NOMO-1 treated with dmso at 0.1 percent for 144 hours (cell line): ENCODE measurements around the gene ABHD17A.

Experiments
- DNase-seq: peaks from one replicate; lab custom pipeline; 2025; ENCODE audit not compliant: unreplicated experiment; lab: John Stamatoyannopoulos, UW

ABHD17A gene

GRCh38 chr19:1841209-1841924 is 43.9 kb downstream of the ABHD17A start:
- no peak for DNase-seq

DNA sequence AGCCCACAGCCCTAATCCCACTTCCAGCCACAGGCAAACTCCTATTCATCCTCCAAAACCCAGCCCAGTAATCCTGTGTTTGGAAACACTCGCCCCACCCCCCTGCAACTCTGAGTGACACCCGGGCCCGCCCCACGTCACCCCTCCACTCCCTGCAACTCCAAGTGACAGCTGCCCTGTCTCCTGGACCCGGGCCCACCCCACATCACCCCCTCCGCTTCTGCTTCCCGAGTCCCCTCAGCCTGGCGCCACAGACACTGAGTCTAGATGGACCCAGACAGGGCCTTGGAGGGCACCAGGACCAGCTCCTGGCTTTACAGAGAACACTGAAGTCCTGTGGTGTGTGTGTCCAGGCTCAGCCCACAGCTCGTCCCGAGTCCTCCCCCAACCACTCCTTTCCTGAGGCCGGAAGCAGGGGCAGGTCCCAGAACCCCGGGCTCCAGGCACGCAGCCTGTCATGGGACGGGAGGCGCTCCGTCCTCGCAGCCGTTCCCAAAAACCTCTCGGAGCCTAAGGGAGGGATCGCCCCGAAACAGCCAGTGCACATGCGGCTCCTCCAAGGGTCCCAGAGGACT is 44.7 kb downstream of the ABHD17A start:
- no peak for DNase-seq

- DNase-seq = no peak
Observed at GRCh38 chr19:1839658-1840540, 45.4 kb downstream of the ABHD17A start.

- DNase-seq = no peak
Observed at GRCh38 chr19:1837625-1838105, 47.6 kb downstream of the ABHD17A start.

GRCh38 chr19:1837222-1837565 is 48.1 kb downstream of the ABHD17A start:
- DNase-seq = no peak

GRCh38 chr19:1836458-1837221 is 48.7 kb downstream of the ABHD17A start:
- DNase-seq = no peak

GRCh38 chr19:1833540-1833939 is 51.8 kb downstream of the ABHD17A start:
- no peak for DNase-seq

DNA sequence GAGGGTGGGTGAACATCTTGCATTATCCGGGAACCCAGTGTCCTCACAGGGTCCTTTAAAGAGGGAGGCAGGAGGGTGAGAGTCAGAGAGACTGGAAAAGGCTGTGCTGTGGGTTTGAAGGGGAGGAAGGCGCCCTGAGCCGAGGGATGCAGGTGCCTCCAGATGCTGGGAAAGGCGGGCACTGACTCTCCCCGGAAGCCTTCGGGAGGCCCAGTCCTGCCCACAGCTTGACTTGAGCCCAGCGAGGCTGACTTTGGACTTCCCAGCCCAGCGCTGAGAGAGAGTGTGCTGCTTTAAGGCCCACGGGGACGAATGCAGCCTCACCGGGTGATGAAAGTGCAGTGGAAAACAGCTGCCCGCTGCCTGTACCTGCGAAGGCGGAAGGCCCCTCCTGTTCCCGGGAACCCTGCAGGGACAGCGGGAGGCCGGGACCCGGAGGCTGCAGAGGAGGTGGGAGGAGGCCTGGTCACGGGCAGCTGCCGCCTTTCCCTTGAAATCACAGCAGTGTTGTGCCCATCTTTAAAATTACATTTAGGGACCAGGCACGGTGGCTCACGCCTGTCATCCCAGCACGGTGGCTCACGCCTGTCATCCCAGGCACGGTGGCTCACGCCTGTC is 53.1 kb downstream of the ABHD17A start:
- no peak for DNase-seq

DNA sequence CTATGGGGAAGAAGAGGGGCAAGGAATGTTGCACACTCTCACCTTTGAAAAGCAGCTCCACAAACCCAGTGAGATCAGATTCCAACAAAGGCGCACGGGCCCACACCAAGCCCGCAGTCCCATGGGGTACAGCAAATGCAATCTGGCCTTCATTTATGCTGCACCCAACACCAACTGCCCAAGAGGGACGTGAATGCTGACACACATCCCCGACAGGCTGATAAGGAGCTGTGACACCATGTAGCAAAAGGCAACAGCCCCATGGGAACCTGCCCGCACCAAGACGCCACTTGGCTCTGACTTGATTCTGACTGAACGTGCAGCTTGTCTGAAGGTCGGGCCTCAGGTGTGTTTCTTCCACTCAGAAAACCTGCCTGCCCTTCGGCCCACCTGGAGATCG is 54.3 kb downstream of the ABHD17A start:
- DNase-seq = no peak

- DNase-seq = no peak
Observed at GRCh38 chr19:1830568-1830967, 54.7 kb downstream of the ABHD17A start.

- no peak for DNase-seq
Observed at GRCh38 chr19:1829958-1830357, 55.3 kb downstream of the ABHD17A start.

DNA sequence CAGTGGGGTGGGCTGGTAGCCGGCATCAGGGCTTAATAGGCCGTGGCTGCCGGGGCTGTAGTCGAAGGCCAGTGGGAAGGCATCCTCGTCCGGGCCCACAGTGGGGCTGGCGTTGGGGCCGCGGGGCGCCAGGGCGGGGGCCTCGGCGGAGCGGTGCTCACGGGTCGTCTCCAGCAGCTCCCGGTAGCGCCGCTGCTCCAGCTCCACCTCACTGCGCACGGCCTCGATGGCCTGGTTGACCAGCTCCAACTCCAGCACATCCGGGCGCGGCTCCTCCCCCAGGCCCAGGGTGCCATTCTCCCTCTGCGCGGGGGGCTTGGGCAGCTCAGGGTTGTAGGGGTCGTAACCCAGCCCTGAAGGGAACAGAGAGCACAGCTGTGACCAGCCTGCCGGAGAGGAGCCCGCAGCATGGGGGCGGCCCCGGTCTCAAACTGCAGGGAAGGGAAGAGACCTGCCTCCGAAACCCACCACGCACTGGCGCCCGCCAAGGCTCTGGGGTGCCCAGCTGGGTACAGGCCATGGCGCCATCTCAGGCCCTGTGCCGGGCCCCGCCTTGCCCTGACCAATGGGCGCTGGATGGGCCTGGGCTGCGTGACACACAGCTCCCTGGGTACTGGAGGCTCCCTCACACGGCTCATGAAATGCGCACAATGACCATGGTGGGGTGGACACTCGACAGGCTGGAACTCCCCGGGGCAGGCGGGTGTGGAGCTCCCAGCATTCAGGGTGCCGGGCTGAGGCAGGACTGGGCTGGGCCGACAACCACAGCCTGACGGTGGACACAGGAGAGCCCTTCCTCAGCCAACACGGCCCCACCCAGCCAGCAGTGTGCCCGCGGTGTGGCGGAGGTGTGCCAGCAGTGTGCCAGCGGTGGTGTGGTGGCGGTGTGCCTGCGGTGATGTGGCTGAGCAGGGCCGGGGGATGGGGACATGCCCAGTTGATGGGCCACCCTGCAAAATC is 56.7 kb downstream of the ABHD17A start:
- DNase-seq = no peak

DNA sequence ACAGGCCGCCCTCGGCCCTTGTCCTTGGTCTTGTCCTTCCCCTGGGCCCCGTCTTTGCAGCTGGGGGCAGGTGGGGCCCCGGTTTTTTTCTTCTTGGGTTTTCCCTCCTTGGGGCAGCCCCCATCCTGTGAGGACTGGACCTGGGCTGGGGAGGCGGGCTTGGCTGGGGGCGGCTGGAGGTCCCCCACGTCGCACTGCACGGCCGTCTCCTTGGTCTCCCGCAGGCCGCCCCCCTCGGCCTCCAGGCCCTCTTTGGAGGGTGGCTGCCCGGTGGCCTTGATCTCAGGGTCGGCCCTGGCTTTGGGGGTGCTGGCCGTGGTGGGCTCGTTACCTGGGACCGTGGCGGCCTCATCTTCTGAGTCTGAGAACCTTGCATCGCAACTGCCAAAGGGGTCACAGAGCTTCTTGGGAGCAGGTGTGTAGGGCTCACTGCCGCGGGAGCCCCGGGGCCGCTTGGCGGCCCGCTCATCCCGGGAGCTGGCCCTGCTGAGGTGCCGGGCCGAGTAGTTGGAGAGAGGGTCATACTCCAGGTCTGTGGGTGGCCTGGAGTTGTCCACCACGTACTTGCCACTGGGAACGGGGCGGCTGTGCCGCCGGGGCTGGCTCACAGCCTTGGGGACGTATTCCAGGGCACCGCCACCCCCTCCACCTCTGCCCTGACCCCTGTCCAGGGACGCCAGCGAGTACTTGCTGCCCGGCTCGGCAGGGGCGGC is 57.6 kb downstream of the ABHD17A start:
- DNase-seq = no peak
